ENCODE data around the gene UCP2.
"Not testable (repeated sequence)": the region's sequence is repeated elsewhere in the genome, so short reads cannot be mapped to it uniquely, and the experiment has no call there.

Gene UCP2

GRCh38 chr11:73940801-73941570 is 41.7 kb downstream of the UCP2 start:
- DNase-seq, result no peak

GRCh38 chr11:73939096-73939495 is 43.5 kb downstream of the UCP2 start:
- DNase-seq, result no peak

- DNase-seq, result not testable (repeated sequence)
These were observed 46.6 kb downstream of the UCP2 start for GRCh38 chr11:73936047-73936446.

- DNase-seq, result no peak
These were observed 49.9 kb downstream of the UCP2 start for GRCh38 chr11:73932781-73933180.

GRCh38 chr11:73931951-73932350 is 50.7 kb downstream of the UCP2 start:
- no peak for DNase-seq

- no peak for DNase-seq
These were observed 51.5 kb downstream of the UCP2 start for GRCh38 chr11:73931039-73931645.

GRCh38 chr11:73929388-73929787 is 53.3 kb downstream of the UCP2 start:
- DNase-seq, result no peak
